Measurements from ENCODE around the gene TTC36.
"Not testable (repeated sequence)": the region's sequence is repeated elsewhere in the genome, so short reads cannot be mapped to it uniquely, and the experiment has no call there.

The TTC36 gene

GRCh38 chr11:118569670-118570069 lies 42.4 kb downstream of the TTC36 start:
- H3K4me3 ChIP-seq (IDR thresholded peaks at IDR 0.05; ENCODE audit: insufficient read depth, low read depth, low read length): no peak overlapping the region
- H3K27me3 ChIP-seq (ENCODE audit: insufficient read depth, low read depth): no peaks in the 10 kb centered on the region
- no peak overlapping the region for H3K27ac ChIP-seq
- peaks cover 24% of the 10 kb centered on the region for H3K79me2 ChIP-seq (ENCODE audit: insufficient read depth, low read depth)
- H3K4me2 ChIP-seq: no peak overlapping the region
- 0 out of 2 replicates have a peak, but pooled peaks cover 6% of the 10 kb centered on the region for H4K20me1 ChIP-seq (ENCODE audit: insufficient read depth)
- H2AFZ ChIP-seq (ENCODE audit: low read depth): no peak overlapping the region
- H3K4me1 ChIP-seq (ENCODE audit: low read depth, poor library complexity, severe bottlenecking): peaks cover 19% of the 10 kb centered on the region
- H3K36me3 ChIP-seq (ENCODE audit: insufficient read depth): no peaks in the 10 kb centered on the region
- H3K9ac ChIP-seq: no peak overlapping the region
- TF ChIP-seq CTCF (conservative IDR thresholded peaks at IDR 0.05; ENCODE audit: low read depth, low read length): no peak

- no peak overlapping the region for H3K9ac ChIP-seq
- H3K79me2 ChIP-seq (ENCODE audit: insufficient read depth, low read depth): peaks cover 35% of the 10 kb centered on the region
- H3K36me3 ChIP-seq (ENCODE audit: insufficient read depth): no peaks in the 10 kb centered on the region
- no peaks in the 10 kb centered on the region for H3K27me3 ChIP-seq (ENCODE audit: insufficient read depth, low read depth)
- H4K20me1 ChIP-seq (ENCODE audit: insufficient read depth): 0 out of 2 replicates have a peak, but pooled peaks cover 9% of the 10 kb centered on the region
- no peak for TF ChIP-seq CTCF (conservative IDR thresholded peaks at IDR 0.05; ENCODE audit: low read depth, low read length)
- no peak overlapping the region for H2AFZ ChIP-seq (ENCODE audit: low read depth)
- H3K4me3 ChIP-seq (IDR thresholded peaks at IDR 0.05; ENCODE audit: insufficient read depth, low read depth, low read length): no peak overlapping the region
- peaks cover 27% of the 10 kb centered on the region for H3K4me1 ChIP-seq (ENCODE audit: low read depth, poor library complexity, severe bottlenecking)
- H3K4me2 ChIP-seq: no peak overlapping the region
- no peak overlapping the region for H3K27ac ChIP-seq
Observed at GRCh38 chr11:118570787-118571186, 43.5 kb downstream of the TTC36 start.

- Histone ChIP-seq H3K4me2 (peak overlapping the region; percentile 54), H3K4me1 (ENCODE audit: low read depth, poor library complexity, severe bottlenecking) (peaks cover 31% of the 10 kb centered on the region), H3K9ac (peak overlapping the region; percentile 88; the same call in 1 of the 2 replicates), H3K79me2 (ENCODE audit: insufficient read depth, low read depth) (peaks cover 44% of the 10 kb centered on the region), H4K20me1 (ENCODE audit: insufficient read depth) (0 out of 2 replicates have a peak, but pooled peaks cover 11% of the 10 kb centered on the region), H3K27ac (peak overlapping the region; percentile 40), H2AFZ (ENCODE audit: low read depth) (peak overlapping the region; percentile 76)
- H3K36me3 ChIP-seq (ENCODE audit: insufficient read depth); H3K4me3 ChIP-seq (IDR thresholded peaks at IDR 0.05; ENCODE audit: insufficient read depth, low read depth, low read length); H3K27me3 ChIP-seq (ENCODE audit: insufficient read depth, low read depth): not testable (repeated sequence)
Observed at GRCh38 chr11:118571701-118572060, 44.4 kb downstream of the TTC36 start.

- Histone ChIP-seq H3K4me2 (peak within 1 kb of the TSS; percentile 84), H3K4me3 (IDR thresholded peaks at IDR 0.05; ENCODE audit: insufficient read depth, low read depth, low read length) (no peak within 1 kb of the TSS), H3K36me3 (ENCODE audit: insufficient read depth) (no peaks in the 10 kb centered on the region), H3K27ac (peak within 1 kb of the TSS; percentile 74), H3K4me1 (ENCODE audit: low read depth, poor library complexity, severe bottlenecking) (peaks cover 31% of the 10 kb centered on the region), H3K79me2 (ENCODE audit: insufficient read depth, low read depth) (peaks cover 50% of the 10 kb centered on the region), H3K9ac (peak within 1 kb of the TSS; percentile 88), H2AFZ (ENCODE audit: low read depth) (peak within 1 kb of the TSS; percentile 76), H3K27me3 (ENCODE audit: insufficient read depth, low read depth) (no peaks in the 10 kb centered on the region), H4K20me1 (ENCODE audit: insufficient read depth) (0 out of 2 replicates have a peak, but pooled peaks cover 11% of the 10 kb centered on the region)
- no peak for TF ChIP-seq CTCF (conservative IDR thresholded peaks at IDR 0.05; ENCODE audit: low read depth, low read length)
Observed at GRCh38 chr11:118572061-118572980, 45.0 kb downstream of the TTC36 start, which contains the start of gene ARCN1. TSS of gene ARCN1 (plus strand) at chr11:118572409. CDS start at chr11:118572548, 139 bp downstream.
